ENCODE data around the gene CSNK1G2.

CSNK1G2 gene

GRCh38 chr19:2022289-2022688 is 81.3 kb downstream of the CSNK1G2 start:
- DNase-seq, result no peak

- no peak for DNase-seq
Observed at GRCh38 chr19:2026770-2027169, 85.8 kb downstream of the CSNK1G2 start.

DNA sequence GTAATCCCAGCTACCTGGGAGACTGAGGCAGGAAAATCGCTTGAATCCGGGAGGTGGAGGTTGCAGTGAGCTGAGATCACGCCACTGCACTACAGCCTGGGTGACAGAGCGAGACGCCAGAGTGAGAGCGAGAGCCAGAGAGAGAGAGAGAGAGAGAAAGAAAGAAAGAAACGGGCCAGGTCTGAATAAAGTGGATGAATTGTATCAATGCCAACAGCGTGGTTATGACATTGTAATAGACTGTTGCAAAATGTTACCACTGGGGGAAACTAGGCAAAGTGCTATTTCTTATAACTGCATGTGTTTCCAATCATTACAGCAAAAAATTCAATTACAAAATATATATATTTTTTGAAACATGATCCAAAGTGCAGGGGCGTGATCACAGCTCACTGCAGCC is 86.4 kb downstream of the CSNK1G2 start:
- no peak for DNase-seq

Data from CD4-positive, alpha-beta T cell treated with Interleukin-12 subunit alpha and Interleukin-12 subunit beta, for 1 hour (primary cell).